ENCODE measurements around the gene ERVV-1.

ERVV-1 gene

GRCh38 chr19:53034054-53034453, 20.3 kb downstream of the ERVV-1 start:
- no peak for DNase-seq

GRCh38 chr19:53034948-53035675, 21.4 kb downstream of the ERVV-1 start:
- no peak for DNase-seq

- no peak for DNase-seq
Measured at GRCh38 chr19:53037101-53038097, 23.7 kb downstream of the ERVV-1 start.

GRCh38 chr19:53041366-53041765, 27.6 kb downstream of the ERVV-1 start:
- DNase-seq: no peak

GRCh38 chr19:53045536-53045935, 31.8 kb downstream of the ERVV-1 start:
- no peak for DNase-seq

- DNase-seq: no peak
Measured at GRCh38 chr19:53047379-53047778, 33.7 kb downstream of the ERVV-1 start.

- DNase-seq: no peak
Measured at GRCh38 chr19:53055117-53055516, 41.4 kb downstream of the ERVV-1 start.

GRCh38 chr19:53057904-53058580, 44.3 kb downstream of the ERVV-1 start:
- no peak for DNase-seq

Data from inflammatory macrophage treated with lipopolysaccharide for 4 hours (primary cell).